ENCODE results near the gene TBC1D8. TPM values are rescaled to one million over a fixed set of nuclear protein-coding genes. Genes with fewer than 3 reads are reported as not detected.

Gene TBC1D8
- total RNA-seq, 1 experiment from 2014 or later = 51.7 TPM

DNA sequence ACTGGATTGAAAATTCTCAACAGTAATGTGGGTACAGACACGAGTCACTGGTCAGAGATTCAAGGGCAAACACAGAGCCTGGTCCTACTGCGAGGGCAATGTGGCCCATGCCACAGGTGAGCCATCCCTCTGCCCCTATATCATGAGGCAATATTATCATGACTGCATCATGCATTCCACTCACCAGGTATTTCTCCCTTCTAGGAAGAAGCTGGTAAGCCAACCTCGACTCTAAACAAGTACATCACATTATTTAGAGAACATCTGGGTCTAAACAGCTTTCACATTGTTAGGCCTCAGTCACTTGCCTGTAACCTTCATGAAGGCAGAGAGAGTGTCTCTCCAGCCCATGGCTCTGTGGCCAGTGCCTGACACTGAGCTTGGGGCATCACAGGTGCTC lies 163.6 kb downstream of the TBC1D8 start:
- H3K27me3 Mint-ChIP-seq (ENCODE audit: low read depth) = no peaks in the 10 kb centered on the region
- H3K9me3 Mint-ChIP-seq = no peaks in the 10 kb centered on the region
- peaks cover 18% of the 10 kb centered on the region for H3K4me1 Mint-ChIP-seq
- no peaks in the 10 kb centered on the region for H3K36me3 Mint-ChIP-seq
- ATAC-seq (no peak), DNase-seq (ENCODE audit: low spot score) (no peak)
- H3K4me3 Mint-ChIP-seq = no peak overlapping the region
- H3K27ac Mint-ChIP-seq = no peak overlapping the region
- CTCF ChIA-PET = interaction anchor here (0.8 to 1.4 kb wide), 3 partner anchors 218 to 377 kb away, joined by 3 to 4 read pairs (median 4); no protein-coding TSS in a partner anchor
- TF ChIP-seq, protein P1, sequence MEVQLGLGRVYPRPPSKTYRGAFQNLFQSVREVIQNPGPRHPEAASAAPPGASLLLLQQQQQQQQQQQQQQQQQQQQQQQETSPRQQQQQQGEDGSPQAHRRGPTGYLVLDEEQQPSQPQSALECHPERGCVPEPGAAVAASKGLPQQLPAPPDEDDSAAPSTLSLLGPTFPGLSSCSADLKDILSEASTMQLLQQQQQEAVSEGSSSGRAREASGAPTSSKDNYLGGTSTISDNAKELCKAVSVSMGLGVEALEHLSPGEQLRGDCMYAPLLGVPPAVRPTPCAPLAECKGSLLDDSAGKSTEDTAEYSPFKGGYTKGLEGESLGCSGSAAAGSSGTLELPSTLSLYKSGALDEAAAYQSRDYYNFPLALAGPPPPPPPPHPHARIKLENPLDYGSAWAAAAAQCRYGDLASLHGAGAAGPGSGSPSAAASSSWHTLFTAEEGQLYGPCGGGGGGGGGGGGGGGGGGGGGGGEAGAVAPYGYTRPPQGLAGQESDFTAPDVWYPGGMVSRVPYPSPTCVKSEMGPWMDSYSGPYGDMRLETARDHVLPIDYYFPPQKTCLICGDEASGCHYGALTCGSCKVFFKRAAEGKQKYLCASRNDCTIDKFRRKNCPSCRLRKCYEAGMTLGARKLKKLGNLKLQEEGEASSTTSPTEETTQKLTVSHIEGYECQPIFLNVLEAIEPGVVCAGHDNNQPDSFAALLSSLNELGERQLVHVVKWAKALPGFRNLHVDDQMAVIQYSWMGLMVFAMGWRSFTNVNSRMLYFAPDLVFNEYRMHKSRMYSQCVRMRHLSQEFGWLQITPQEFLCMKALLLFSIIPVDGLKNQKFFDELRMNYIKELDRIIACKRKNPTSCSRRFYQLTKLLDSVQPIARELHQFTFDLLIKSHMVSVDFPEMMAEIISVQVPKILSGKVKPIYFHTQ (CRISPR knock-in tag; IDR thresholded peaks at IDR 0.05) = no peak
- TF ChIP-seq, protein P2, sequence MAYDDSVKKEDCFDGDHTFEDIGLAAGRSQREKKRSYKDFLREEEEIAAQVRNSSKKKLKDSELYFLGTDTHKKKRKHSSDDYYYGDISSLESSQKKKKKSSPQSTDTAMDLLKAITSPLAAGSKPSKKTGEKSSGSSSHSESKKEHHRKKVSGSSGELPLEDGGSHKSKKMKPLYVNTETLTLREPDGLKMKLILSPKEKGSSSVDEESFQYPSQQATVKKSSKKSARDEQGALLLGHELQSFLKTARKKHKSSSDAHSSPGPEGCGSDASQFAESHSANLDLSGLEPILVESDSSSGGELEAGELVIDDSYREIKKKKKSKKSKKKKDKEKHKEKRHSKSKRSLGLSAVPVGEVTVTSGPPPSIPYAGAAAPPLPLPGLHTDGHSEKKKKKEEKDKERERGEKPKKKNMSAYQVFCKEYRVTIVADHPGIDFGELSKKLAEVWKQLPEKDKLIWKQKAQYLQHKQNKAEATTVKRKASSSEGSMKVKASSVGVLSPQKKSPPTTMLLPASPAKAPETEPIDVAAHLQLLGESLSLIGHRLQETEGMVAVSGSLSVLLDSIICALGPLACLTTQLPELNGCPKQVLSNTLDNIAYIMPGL (CRISPR knock-in tag; IDR thresholded peaks at IDR 0.05) = no peak
- TF ChIP-seq, protein P3, sequence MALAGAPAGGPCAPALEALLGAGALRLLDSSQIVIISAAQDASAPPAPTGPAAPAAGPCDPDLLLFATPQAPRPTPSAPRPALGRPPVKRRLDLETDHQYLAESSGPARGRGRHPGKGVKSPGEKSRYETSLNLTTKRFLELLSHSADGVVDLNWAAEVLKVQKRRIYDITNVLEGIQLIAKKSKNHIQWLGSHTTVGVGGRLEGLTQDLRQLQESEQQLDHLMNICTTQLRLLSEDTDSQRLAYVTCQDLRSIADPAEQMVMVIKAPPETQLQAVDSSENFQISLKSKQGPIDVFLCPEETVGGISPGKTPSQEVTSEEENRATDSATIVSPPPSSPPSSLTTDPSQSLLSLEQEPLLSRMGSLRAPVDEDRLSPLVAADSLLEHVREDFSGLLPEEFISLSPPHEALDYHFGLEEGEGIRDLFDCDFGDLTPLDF (CRISPR knock-in tag; IDR thresholded peaks at IDR 0.05) = no peak
- no peak for TF ChIP-seq NFE2L1 (CRISPR knock-in tag; IDR thresholded peaks at IDR 0.05)
- TF ChIP-seq SMAD3 (CRISPR knock-in tag; IDR thresholded peaks at IDR 0.05; ENCODE audit: borderline replicate concordance) = no peak
- TF ChIP-seq GABPB1 (CRISPR knock-in tag; IDR thresholded peaks at IDR 0.05) = no peak
- TF ChIP-seq ZNF232 (CRISPR knock-in tag; IDR thresholded peaks at IDR 0.05) = no peak
- TF ChIP-seq MYBL2 (CRISPR knock-in tag; IDR thresholded peaks at IDR 0.05) = no peak
- no peak for TF ChIP-seq ZNF121 (CRISPR knock-in tag; IDR thresholded peaks at IDR 0.05)
- TF ChIP-seq, protein P4, sequence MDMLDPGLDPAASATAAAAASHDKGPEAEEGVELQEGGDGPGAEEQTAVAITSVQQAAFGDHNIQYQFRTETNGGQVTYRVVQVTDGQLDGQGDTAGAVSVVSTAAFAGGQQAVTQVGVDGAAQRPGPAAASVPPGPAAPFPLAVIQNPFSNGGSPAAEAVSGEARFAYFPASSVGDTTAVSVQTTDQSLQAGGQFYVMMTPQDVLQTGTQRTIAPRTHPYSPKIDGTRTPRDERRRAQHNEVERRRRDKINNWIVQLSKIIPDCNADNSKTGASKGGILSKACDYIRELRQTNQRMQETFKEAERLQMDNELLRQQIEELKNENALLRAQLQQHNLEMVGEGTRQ (CRISPR knock-in tag; IDR thresholded peaks at IDR 0.05) = no peak
- TF ChIP-seq, protein P5, sequence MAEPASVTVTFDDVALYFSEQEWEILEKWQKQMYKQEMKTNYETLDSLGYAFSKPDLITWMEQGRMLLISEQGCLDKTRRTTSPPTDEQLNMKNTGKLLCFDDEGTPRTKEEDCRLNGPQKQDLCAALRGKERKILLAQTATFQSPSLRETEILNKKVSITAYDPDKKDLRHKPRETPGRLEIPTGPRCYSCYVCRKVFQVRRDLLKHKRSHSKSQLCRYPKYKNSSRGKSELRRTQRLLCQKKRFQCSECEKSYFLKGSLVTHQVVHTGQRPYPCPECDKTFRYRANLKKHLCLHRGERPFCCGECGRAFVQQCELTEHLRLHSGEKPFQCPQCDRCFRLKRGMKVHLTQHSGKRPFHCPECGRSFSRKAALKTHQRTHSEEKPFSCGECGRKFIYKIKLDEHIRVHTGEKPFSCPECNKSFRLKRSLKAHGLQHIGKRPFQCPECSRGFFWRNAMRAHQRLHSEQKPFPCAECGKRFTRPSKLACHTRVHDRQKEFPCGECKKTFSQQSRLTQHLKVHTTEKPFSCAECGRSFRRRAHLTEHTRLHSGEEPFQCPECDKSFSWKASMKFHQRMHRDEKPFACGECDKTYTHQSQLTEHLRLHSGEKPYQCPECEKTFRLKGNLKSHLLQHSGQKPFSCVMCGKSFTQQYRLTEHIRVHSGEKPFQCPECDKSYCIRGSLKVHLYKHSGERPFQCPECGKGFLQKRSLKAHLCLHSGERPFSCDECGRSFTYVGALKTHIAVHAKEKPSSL (CRISPR knock-in tag; conservative IDR thresholded peaks at IDR 0.05) = no peak
- TF ChIP-seq NR2C2 (CRISPR knock-in tag; IDR thresholded peaks at IDR 0.05) = no peak
- TF ChIP-seq, protein P6, sequence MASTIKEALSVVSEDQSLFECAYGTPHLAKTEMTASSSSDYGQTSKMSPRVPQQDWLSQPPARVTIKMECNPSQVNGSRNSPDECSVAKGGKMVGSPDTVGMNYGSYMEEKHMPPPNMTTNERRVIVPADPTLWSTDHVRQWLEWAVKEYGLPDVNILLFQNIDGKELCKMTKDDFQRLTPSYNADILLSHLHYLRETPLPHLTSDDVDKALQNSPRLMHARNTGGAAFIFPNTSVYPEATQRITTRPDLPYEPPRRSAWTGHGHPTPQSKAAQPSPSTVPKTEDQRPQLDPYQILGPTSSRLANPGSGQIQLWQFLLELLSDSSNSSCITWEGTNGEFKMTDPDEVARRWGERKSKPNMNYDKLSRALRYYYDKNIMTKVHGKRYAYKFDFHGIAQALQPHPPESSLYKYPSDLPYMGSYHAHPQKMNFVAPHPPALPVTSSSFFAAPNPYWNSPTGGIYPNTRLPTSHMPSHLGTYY (CRISPR knock-in tag; IDR thresholded peaks at IDR 0.05) = no peak
- TF ChIP-seq EMX1 (CRISPR knock-in tag; IDR thresholded peaks at IDR 0.05) = no peak
- TF ChIP-seq, protein P7, sequence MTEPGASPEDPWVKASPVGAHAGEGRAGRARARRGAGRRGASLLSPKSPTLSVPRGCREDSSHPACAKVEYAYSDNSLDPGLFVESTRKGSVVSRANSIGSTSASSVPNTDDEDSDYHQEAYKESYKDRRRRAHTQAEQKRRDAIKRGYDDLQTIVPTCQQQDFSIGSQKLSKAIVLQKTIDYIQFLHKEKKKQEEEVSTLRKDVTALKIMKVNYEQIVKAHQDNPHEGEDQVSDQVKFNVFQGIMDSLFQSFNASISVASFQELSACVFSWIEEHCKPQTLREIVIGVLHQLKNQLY (CRISPR knock-in tag; IDR thresholded peaks at IDR 0.05) = no peak
- TF ChIP-seq, protein P8, sequence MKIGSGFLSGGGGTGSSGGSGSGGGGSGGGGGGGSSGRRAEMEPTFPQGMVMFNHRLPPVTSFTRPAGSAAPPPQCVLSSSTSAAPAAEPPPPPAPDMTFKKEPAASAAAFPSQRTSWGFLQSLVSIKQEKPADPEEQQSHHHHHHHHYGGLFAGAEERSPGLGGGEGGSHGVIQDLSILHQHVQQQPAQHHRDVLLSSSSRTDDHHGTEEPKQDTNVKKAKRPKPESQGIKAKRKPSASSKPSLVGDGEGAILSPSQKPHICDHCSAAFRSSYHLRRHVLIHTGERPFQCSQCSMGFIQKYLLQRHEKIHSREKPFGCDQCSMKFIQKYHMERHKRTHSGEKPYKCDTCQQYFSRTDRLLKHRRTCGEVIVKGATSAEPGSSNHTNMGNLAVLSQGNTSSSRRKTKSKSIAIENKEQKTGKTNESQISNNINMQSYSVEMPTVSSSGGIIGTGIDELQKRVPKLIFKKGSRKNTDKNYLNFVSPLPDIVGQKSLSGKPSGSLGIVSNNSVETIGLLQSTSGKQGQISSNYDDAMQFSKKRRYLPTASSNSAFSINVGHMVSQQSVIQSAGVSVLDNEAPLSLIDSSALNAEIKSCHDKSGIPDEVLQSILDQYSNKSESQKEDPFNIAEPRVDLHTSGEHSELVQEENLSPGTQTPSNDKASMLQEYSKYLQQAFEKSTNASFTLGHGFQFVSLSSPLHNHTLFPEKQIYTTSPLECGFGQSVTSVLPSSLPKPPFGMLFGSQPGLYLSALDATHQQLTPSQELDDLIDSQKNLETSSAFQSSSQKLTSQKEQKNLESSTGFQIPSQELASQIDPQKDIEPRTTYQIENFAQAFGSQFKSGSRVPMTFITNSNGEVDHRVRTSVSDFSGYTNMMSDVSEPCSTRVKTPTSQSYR (CRISPR knock-in tag; IDR thresholded peaks at IDR 0.05) = no peak
- TF ChIP-seq ZBTB21 (CRISPR knock-in tag; IDR thresholded peaks at IDR 0.05; ENCODE audit: borderline replicate concordance) = no peak
- TF ChIP-seq HMGA2 (CRISPR knock-in tag; IDR thresholded peaks at IDR 0.05) = no peak
- TF ChIP-seq ELF4 (CRISPR knock-in tag; IDR thresholded peaks at IDR 0.05; ENCODE audit: low read depth) = no peak
- POLR2A ChIA-PET = no interaction called here
